NCI-H2227 (cell line): ENCODE data around the gene ETFDH.
"Not testable (repeated sequence)": the region's sequence is repeated elsewhere in the genome, so short reads cannot be mapped to it uniquely, and the experiment has no call there.

Experiments
- DNase-seq: peaks from one replicate; lab custom pipeline; 2025; ENCODE audit not compliant: unreplicated experiment; lab: John Stamatoyannopoulos, UW

ETFDH gene

GRCh38 chr4:158671915-158672806 is at the start of gene ETFDH:
Gene ETFDH, plus strand, starts transcription at chr4:158672296. Its CDS starts 161 bp downstream, at chr4:158672457.
- DNase-seq, result peak; percentile 97

- DNase-seq, result peak; percentile 24
These were observed 47.1 kb upstream of the ETFDH start for GRCh38 chr4:158624889-158625478.

- DNase-seq, result no peak
These were observed 46.6 kb upstream of the ETFDH start for GRCh38 chr4:158625544-158625943.

- DNase-seq, result no peak
These were observed 41.2 kb upstream of the ETFDH start for GRCh38 chr4:158630893-158631292.

DNA sequence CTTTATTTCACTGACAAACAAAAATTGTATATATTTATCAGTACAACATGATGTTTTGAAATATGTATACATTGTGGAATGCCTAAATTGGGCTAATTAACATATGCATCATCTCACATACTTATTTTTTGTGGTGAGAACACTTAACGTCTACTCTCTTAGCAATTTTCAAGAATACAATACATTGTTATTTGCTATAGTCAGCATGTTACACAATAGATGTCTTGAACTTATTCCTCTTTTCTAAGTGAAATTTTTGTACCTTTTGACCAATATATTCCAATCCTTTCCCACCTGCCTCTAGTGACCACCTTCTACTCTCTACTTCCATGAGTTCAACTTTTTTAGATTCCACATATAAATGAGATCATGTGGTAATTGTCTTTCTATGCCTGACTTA is 35.5 kb upstream of the ETFDH start:
- DNase-seq, result no peak

GRCh38 chr4:158644356-158644755 is 27.7 kb upstream of the ETFDH start:
- DNase-seq, result no peak

GRCh38 chr4:158644760-158645159 is 27.3 kb upstream of the ETFDH start:
- DNase-seq, result no peak

GRCh38 chr4:158649111-158649680 is 22.9 kb upstream of the ETFDH start:
- DNase-seq, result no peak

- DNase-seq, result no peak
These were observed 19.2 kb upstream of the ETFDH start for GRCh38 chr4:158652920-158653319.

DNA sequence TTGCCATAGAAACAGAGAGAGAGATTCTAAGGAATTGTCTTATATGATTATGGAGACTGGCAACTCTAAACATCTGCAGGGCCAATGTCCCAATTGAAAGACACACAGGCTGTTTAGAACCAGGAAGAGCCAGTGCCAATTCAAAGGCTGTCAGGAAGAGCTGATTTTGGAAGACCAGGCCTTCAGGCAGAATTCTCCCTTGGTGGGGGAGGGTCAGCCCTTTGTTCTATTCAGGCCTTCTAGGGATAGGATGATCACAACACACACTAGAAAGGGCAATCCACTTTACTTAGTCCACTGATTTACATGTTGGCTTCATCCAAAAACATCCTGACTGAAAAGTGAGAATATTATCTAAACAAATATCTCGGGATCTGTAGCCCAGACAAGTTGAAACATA is 15.7 kb upstream of the ETFDH start:
- no peak for DNase-seq

GRCh38 chr4:158657291-158657690 is 14.8 kb upstream of the ETFDH start:
- no peak for DNase-seq

DNA sequence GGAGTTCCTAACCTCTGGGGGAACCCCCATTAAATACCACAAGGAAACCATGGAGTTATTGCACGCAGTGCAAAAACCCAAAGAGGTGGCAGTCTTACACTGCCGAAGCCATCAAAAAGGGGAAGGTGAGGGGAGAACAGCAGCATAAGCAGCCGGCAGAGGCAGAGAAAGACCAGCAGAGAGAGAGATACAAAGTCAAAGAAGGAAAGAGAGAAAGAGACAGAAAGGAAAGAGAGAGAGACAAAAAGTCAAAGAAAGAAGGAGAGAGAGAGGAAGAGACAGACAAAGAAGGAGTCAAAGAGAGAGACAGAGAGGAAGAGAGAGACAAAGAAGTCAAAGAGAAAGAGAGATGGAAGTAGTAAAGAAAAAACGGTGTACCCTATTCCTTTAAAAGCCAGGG is 8.8 kb upstream of the ETFDH start:
- DNase-seq, result not testable (repeated sequence)

DNA sequence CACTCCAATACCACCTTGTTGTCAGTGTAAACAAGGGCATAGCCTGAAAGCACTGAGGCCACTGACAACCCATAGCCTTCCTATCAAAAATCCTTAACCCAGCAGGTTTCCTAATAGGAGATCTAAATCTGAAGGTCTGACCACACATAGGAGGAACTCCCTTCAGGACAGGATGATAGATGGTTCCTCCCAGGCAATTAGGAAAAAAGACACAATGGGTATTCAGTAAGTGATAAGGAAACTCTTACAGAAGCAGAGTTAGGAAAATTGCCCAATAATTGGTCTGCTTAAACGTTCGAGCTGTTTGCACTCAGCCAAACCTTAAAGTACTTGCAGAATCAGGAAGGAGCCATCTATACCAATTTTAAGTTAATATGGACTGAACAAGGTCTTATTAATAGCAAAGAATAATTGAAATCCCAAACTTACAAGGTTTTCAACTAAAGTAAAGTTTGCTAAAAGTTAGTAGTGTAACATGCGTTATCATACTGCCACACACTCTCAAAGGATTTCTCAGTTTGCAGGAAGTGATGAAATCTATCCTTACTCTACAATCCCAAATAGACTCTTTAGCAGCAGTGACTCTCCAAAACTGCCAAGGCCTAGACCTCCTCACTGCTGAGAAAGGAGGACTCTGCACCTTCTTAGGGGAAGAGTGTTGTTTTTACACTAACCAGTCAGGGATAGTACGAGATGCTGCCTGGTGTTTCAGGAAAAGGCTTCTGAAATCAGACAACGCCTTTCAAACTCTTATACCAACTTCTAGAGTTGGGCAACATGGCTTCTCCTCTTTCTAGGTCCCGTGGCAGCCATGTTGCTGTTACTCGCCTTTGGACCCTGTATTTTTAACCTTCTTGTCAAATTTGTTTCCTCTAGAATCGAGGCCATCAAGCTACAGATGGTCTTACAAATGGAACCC is 8.1 kb upstream of the ETFDH start:
- not testable (repeated sequence) for DNase-seq

DNA sequence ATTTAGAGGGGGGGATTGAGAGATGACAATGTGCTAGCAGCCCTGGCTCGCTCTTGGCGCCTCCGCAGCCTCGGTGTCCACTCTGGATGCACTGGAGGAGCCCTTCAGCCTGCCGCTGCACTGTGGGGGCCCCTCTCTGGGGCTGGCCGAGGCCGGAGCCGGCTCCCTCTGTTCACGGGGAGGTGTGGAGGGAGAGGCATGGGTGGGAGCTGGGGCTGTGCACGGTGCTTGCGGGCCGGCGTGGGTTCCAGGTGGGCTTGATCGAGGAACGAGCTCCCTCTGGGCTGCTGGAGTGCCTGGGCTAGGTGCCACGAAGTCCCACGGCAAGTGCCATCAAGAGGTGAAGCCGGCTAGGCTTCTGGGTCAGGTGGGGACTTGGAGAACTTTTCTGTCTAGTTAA is 7.3 kb upstream of the ETFDH start:
- no peak for DNase-seq

- DNase-seq, result no peak
These were observed 5.2 kb upstream of the ETFDH start for GRCh38 chr4:158666892-158667291.

DNA sequence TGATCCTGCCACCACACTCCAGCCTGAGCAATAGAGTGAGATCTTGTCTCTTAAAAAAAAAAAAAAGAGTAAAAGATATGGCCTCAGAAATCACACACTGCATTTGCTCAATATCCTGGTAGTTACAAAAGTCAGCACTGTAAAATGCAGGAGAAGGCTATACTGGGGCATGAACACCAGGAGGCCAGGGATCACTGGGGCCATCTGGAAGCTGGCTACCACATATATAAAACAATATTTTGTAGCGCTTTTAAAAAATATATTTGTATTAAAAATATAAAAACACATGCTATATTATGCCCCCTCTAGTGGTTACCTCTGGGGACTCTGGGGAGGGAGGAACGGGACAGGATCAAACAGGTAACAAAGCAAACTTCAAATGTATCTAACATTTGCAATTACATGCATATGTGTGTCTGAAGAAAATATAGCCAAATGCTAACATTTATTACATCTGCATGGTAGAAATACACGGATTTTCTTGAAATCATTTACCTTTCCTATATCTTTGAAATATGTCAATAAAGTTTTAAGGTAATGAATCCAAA is 4.4 kb upstream of the ETFDH start:
- DNase-seq, result no peak

DNA sequence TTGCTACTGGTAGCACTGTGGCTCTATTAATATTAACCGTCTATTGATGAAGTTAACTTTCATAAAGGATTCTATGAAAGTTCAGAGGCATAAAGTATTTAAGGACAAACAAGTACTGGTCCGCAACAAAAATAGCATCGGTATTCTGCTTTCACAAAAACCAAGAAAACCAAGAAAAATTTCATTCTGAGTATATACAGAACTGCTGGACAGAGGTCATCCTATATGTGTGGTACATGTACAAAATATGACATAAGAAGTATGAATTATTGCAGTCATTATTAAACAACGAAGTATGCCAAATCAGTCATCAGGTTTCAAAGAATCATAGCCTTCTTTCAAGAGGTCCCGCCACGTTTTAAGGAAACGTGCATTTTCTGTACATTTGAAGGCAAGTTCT is 2.8 kb upstream of the ETFDH start:
- DNase-seq, result no peak

DNA sequence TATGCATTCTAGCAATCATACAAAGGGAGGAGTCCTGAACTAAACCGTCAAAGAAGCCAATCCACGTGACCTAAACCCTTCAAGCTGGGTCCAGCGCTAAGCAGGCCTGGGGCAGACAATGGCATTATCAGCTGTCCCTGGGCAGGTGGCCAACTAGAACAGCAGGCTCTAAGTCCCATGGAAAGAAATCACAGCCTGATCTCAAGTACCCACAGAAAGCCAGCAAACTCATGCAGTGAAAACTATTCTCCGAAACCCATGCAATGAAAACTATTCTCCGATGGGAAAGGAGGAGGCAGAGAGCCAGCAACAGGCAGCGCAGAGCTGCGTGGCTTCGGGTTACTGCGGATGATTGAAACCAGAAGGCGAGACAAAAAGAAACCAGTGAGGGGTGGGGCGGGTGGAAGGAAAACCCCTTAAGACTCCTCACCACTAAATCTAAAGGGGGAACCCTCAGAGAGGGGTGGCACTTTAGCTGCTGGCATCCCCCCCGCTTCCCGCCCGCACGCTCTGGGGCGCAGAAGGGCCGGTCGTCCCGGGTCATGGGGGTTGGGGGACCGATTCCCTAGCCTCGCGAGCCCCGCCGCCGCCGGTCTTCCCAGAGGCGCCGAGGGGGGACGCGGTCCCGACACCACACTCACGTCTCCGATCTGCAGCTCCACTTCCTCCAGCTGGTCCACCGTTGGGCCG is 976 bp upstream of the ETFDH start:
- DNase-seq, result peak; percentile 60

- DNase-seq, result no peak
These were observed 506 bp upstream of the ETFDH start, which contains the start of gene C4orf46 for GRCh38 chr4:158671665-158671914. Gene C4orf46, minus strand, starts transcription at chr4:158671887. Its CDS starts 86 bp downstream, at chr4:158671801.

DNA sequence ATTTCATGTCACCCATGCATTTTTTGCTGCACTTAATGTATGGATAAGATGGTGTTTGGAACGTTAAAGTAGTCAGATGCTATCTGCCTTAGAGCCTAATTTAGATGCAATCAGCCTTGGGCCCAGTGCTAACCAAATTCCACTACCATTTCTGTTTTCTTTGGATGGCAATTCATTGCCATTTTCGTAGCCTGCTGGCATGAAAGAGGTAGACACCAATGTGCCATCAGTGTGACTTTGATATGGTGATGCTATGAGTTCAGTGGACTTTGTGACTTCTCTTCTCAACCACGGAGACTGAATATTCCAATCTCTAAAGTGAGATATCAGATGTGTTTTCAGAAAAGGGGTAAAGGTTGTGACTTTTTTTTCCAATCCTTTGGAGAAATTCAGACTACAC is 1.5 kb downstream of the ETFDH start:
- no peak for DNase-seq
